Measurements from ENCODE around the gene DLG2. TPM values are rescaled to one million over a fixed set of nuclear protein-coding genes. Genes with fewer than 3 reads are reported as not detected.

Gene DLG2
- total RNA-seq, 1 donor from 2014 or later: 5.9 TPM

DNA sequence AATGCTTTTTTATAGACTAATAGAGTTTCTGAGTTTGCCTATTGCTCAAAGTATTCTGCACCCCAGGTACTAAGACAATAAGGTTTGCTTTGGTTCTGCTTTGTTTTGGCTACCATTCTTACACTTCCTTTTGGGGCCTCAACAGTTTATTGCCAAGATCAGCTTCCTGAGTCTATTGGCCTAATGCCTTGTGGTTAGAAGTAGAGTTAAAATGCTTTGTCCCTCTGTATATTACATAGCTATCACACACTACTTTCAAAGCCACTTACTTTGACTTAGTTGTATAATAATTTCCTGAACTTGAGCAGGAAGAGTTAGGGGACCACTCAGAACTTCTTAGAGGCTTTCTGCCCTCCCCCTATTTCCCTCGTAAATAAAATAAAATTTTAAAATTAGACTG is 96.5 kb downstream of the DLG2 start:
- Mint-ChIP-seq H3K9me3 (no peaks in the 10 kb centered on the region), H3K36me3 (no peaks in the 10 kb centered on the region), H3K4me1 (ENCODE audit: unreplicated experiment) (no peaks in the 10 kb centered on the region), H3K27ac (no peak overlapping the region), H3K4me3 (no peak overlapping the region), H3K27me3 (no peaks in the 10 kb centered on the region)
- no peak for DNase-seq (ENCODE audit: extremely low spot score, unreplicated experiment)
- TF ChIP-seq, protein P1, sequence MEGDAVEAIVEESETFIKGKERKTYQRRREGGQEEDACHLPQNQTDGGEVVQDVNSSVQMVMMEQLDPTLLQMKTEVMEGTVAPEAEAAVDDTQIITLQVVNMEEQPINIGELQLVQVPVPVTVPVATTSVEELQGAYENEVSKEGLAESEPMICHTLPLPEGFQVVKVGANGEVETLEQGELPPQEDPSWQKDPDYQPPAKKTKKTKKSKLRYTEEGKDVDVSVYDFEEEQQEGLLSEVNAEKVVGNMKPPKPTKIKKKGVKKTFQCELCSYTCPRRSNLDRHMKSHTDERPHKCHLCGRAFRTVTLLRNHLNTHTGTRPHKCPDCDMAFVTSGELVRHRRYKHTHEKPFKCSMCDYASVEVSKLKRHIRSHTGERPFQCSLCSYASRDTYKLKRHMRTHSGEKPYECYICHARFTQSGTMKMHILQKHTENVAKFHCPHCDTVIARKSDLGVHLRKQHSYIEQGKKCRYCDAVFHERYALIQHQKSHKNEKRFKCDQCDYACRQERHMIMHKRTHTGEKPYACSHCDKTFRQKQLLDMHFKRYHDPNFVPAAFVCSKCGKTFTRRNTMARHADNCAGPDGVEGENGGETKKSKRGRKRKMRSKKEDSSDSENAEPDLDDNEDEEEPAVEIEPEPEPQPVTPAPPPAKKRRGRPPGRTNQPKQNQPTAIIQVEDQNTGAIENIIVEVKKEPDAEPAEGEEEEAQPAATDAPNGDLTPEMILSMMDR (conservative IDR thresholded peaks at IDR 0.05): no peak

DNA sequence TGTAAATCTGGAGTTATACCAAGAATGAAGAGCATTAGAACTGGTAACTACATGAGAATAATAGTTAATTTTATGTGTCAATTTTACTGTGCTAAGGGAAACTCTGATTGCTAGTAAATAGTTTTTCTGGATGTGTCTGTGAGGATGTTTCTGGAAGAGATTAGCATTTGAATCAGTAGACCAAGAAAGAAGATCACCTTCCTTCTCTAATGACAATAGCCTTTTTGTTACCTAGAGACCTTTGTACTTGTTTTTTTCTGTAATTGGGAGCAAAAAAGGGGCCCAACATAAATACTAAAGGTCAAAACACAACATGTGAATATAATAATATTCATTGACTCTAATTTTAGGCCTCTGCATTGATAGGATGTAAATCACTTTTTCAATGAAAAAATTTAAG is 100.6 kb downstream of the DLG2 start:
- Mint-ChIP-seq H3K4me3 (no peak overlapping the region), H3K27me3 (no peaks in the 10 kb centered on the region), H3K36me3 (no peaks in the 10 kb centered on the region), H3K27ac (no peak overlapping the region), H3K4me1 (ENCODE audit: unreplicated experiment) (no peaks in the 10 kb centered on the region), H3K9me3 (no peaks in the 10 kb centered on the region)
- no peak for DNase-seq (ENCODE audit: extremely low spot score, unreplicated experiment)
- TF ChIP-seq, protein P1 (conservative IDR thresholded peaks at IDR 0.05): no peak

DNA sequence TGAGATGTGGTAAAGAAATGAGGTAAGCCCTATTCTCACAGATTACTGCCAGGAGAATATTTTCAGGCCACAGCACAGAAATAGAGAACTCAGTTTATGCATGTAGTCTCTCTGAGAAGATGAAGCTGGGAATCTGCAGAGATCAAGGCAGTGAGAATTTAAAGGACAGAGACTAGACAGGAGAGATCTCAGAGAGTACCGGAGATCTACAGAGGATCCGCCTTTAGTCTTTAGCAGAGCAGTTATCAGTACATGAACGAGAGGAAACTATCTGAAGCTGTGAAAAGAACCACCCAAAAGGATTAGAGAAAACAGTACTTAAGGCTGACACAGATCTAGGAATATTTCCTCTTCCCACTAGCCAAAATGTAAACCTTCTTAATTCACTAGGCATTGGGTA is 101.5 kb downstream of the DLG2 start:
- H3K27ac Mint-ChIP-seq: no peak overlapping the region

DNA sequence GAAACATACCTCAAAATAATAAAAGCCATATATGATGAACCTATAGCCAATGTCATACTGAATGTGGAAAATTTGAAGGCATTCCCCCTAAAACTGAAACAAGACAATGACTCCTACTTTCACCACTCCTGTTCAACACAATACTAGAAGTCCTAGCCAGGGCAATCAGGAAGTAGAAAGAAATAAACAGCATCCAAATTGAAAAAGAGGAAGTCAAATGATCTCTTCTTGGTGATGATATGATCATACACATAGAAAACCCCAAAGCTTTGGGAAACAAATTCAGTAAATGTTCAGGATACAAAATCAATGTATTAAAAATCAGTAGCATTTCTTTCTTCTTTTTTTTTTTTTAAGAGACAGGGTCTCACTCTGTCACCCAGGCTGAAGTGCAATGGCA is 109.9 kb downstream of the DLG2 start:
- H3K27ac Mint-ChIP-seq: no peak overlapping the region
- TF ChIP-seq, protein P1 (conservative IDR thresholded peaks at IDR 0.05): no peak
- no peaks in the 10 kb centered on the region for H3K4me1 Mint-ChIP-seq (ENCODE audit: unreplicated experiment)
- no peaks in the 10 kb centered on the region for H3K27me3 Mint-ChIP-seq
- H3K36me3 Mint-ChIP-seq: no peaks in the 10 kb centered on the region
- no peaks in the 10 kb centered on the region for H3K9me3 Mint-ChIP-seq
- H3K4me3 Mint-ChIP-seq: no peak overlapping the region
- DNase-seq (ENCODE audit: extremely low spot score, unreplicated experiment): no peak

More for the DNA sequence above, 101.5 kb downstream of the DLG2 start:
- H3K36me3 Mint-ChIP-seq: no peaks in the 10 kb centered on the region
- DNase-seq (ENCODE audit: extremely low spot score, unreplicated experiment): no peak
- TF ChIP-seq, protein P1 (conservative IDR thresholded peaks at IDR 0.05): no peak
- H3K27me3 Mint-ChIP-seq: no peaks in the 10 kb centered on the region
- no peak overlapping the region for H3K4me3 Mint-ChIP-seq
- H3K9me3 Mint-ChIP-seq: no peaks in the 10 kb centered on the region
- H3K4me1 Mint-ChIP-seq (ENCODE audit: unreplicated experiment): no peaks in the 10 kb centered on the region

DNA sequence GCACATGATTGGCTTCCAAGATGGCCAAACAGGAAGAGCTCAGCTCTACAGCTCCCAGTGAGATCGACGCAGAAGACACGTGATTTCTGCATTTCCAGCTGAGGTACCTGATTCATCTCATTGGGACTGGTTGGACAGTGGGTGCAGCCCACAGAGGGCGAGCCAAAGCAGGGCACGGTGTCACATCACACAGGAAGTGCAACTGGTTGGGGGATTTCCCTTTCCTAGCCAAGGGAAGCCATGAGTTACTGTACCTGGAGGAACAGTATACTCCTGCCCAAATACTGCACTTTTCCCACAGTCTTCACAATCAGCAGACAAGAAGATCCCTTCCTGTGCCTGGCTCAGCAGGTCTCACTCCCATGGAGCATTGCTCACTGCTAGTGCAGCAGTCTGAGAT is 131.2 kb downstream of the DLG2 start:
- no peaks in the 10 kb centered on the region for H3K27me3 Mint-ChIP-seq
- no peak overlapping the region for H3K27ac Mint-ChIP-seq
- DNase-seq (ENCODE audit: extremely low spot score, unreplicated experiment): no peak
- no peak overlapping the region for H3K4me3 Mint-ChIP-seq
- no peaks in the 10 kb centered on the region for H3K4me1 Mint-ChIP-seq (ENCODE audit: unreplicated experiment)
- TF ChIP-seq, protein P1 (conservative IDR thresholded peaks at IDR 0.05): no peak
- H3K36me3 Mint-ChIP-seq: no peaks in the 10 kb centered on the region
- H3K9me3 Mint-ChIP-seq: no peaks in the 10 kb centered on the region

DNA sequence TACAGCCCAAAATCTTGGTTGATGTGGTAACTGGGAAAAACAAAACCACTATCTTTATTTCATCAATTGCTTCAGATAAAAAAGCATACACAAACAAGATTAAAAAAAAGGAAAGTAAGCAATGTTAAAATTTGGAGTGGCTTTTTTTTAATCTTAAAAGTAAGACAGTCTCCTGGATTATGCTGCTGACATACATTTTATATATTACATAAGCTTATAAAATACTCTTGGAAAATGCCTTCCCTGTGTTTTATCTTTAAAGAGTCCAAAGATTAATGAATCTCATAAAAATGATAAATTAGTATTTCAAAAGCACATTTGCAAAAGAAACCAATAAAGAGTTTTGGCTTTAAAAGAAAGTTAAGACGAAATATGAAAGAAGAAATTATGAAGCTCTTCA is 132.7 kb downstream of the DLG2 start:
- Mint-ChIP-seq H3K36me3 (no peaks in the 10 kb centered on the region), H3K4me3 (no peak overlapping the region), H3K9me3 (no peaks in the 10 kb centered on the region), H3K27ac (no peak overlapping the region), H3K27me3 (no peaks in the 10 kb centered on the region), H3K4me1 (ENCODE audit: unreplicated experiment) (no peaks in the 10 kb centered on the region)
- no peak for DNase-seq (ENCODE audit: extremely low spot score, unreplicated experiment)
- TF ChIP-seq, protein P1 (conservative IDR thresholded peaks at IDR 0.05): no peak
